ENCODE measurements around the gene ZNF624.

GRCh38 chr17:16573466-16573865, 80.2 kb downstream of the ZNF624 start:
- no peak for TF ChIP-seq POLR2A (IDR thresholded peaks at IDR 0.05)
- no peak for TF ChIP-seq CTCF (IDR thresholded peaks at IDR 0.05)
- no peak for TF ChIP-seq POLR2AphosphoS5 (IDR thresholded peaks at IDR 0.05)

All from breast epithelium (tissue), 3 donors.